HUES6 (cell line): ENCODE measurements around the gene PTMS.

Experiments used
- H3K27ac ChIP-seq: 2 replicates; pipeline ENCODE4 v1.7.0; 2013; ENCODE audit warnings: low read depth, mild to moderate bottlenecking, low read length, inconsistent platforms
- H3K27me3 ChIP-seq: 2 replicates; pipeline ENCODE4 v1.6.1; 2013; ENCODE audit warnings: low read length; ENCODE audit not compliant: control insufficient read depth, insufficient read depth
- H3K36me3 ChIP-seq: 2 replicates; pipeline ENCODE4 v1.6.1; 2013; ENCODE audit warnings: low read length; ENCODE audit not compliant: control insufficient read depth, insufficient read depth
- H3K4me1 ChIP-seq: 2 replicates; pipeline ENCODE4 v1.6.1; 2013; ENCODE audit warnings: low read length; ENCODE audit not compliant: control insufficient read depth, insufficient read depth
- H3K4me3 ChIP-seq: 2 replicates; pipeline ENCODE4 v1.5.1; 2013; ENCODE audit warnings: low read depth, low read length
- H3K9ac ChIP-seq: one replicate; pipeline ENCODE4 v1.6.1; 2013; ENCODE audit warnings: mild to moderate bottlenecking, low read length
- H3K9me3 ChIP-seq: 2 replicates; pipeline ENCODE4 v1.6.1; 2013; ENCODE audit warnings: low read depth, low read length; ENCODE audit not compliant: control insufficient read depth, insufficient read depth

Gene PTMS

DNA sequence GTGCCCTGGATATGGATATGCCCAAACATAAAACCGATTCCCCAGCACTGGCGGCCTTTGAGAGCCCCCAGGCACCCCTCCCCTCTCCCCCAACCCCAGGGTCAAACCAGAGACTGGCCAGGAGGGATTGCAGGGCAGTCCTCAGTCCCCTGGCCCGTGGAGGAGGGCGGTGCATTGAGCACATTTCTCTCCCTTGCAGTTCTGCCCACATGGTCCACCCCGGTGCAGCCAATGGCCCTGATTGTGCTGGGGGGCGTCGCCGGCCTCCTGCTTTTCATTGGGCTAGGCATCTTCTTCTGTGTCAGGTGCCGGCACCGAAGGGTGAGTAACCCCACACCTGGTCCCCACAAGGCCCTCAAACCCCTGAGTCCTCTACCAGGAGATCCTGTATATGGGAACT, 52.1 kb downstream of the PTMS start:
- peaks cover 34% of the 10 kb centered on the region for H3K27me3 ChIP-seq
- H3K9me3 ChIP-seq: no peaks in the 10 kb centered on the region
- no peaks in the 10 kb centered on the region for H3K36me3 ChIP-seq
- peak overlapping the region; percentile 17; the same call in 1 of the 2 replicates for H3K4me3 ChIP-seq
- H3K4me1 ChIP-seq: peaks cover 43% of the 10 kb centered on the region
- no peak overlapping the region for H3K27ac ChIP-seq
- H3K9ac ChIP-seq: no peak overlapping the region

DNA sequence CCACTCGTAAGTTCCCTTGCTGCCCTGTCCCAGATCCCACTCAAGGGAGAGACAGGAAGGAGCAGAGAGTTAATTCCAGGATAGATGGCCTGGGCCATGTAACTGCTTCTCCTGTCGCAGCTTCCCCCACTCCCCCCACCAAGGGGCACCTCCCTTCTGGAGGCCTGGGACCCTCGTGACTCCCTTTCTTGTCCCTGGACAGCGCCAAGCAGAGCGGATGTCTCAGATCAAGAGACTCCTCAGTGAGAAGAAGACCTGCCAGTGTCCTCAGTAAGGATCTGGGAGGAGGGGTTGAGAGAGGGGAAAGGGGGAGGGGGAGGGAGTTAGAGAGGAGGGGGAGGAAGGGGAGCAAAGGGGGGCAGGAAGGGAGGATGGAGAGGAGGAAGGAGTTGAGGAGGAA, 52.5 kb downstream of the PTMS start:
- peaks cover 38% of the 10 kb centered on the region for H3K27me3 ChIP-seq
- H3K4me3 ChIP-seq: peak overlapping the region; percentile 17; the same call in 1 of the 2 replicates
- peak overlapping the region; percentile 20 for H3K9ac ChIP-seq
- no peaks in the 10 kb centered on the region for H3K36me3 ChIP-seq
- H3K27ac ChIP-seq: no peak overlapping the region
- no peaks in the 10 kb centered on the region for H3K9me3 ChIP-seq
- H3K4me1 ChIP-seq: peaks cover 47% of the 10 kb centered on the region

- no peak overlapping the region for H3K4me3 ChIP-seq
- H3K4me1 ChIP-seq: peaks cover 47% of the 10 kb centered on the region
- no peaks in the 10 kb centered on the region for H3K9me3 ChIP-seq
- peaks cover 45% of the 10 kb centered on the region for H3K27me3 ChIP-seq
- H3K27ac ChIP-seq: no peak overlapping the region
- H3K36me3 ChIP-seq: no peaks in the 10 kb centered on the region
- peak overlapping the region; percentile 9 for H3K9ac ChIP-seq
These were observed 53.2 kb downstream of the PTMS start for GRCh38 chr12:6819106-6820030.

GRCh38 chr12:6820166-6820565, 54.0 kb downstream of the PTMS start:
- peaks cover 51% of the 10 kb centered on the region for H3K4me1 ChIP-seq
- H3K9me3 ChIP-seq: no peaks in the 10 kb centered on the region
- H3K27ac ChIP-seq: no peak overlapping the region
- H3K9ac ChIP-seq: peak overlapping the region; percentile 9
- no peak overlapping the region for H3K4me3 ChIP-seq
- H3K27me3 ChIP-seq: peaks cover 48% of the 10 kb centered on the region
- H3K36me3 ChIP-seq: no peaks in the 10 kb centered on the region
